ENCODE measurements around the gene COX6A1.

DNA sequence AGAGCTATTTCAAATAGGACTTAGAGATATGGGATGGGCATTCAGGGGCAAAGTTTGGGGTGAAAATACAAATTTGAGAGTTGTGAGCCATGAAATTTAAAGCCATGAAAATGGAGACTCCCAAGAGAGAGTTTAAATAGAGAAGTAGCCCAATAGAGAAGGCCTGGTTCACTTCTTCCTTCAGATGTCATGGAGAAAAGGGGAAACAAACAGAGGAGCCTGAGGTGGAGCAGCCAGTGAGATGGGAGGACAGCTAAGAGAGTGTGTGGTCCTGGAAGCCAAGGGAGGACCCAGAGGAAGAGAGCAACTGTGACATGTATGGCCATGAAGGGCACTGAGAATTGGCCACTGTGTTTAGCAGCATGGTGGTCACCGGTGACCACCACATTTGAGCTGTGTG, 45.7 kb downstream of the COX6A1 start:
- TF ChIP-seq FOXP2 (optimal IDR thresholded peaks at IDR 0.05; ENCODE audit: control extremely low read depth, extremely low read length, insufficient read depth) (no peak), POLR2AphosphoS5 (IDR thresholded peaks at IDR 0.05; ENCODE audit: borderline replicate concordance, low read depth, low read length) (no peak), EZH2 (IDR thresholded peaks at IDR 0.05) (no peak)

Measured in SK-N-MC (cell line).